GM19463 (cell line): ENCODE data around the gene PSENEN.
"Not testable (repeated sequence)": the region's sequence is repeated elsewhere in the genome, so short reads cannot be mapped to it uniquely, and the experiment has no call there.

Experiments
- ATAC-seq: cut with Tn5 transposase; IDR thresholded peaks from one replicate; pipeline ENCODE4 v1.9.1; 2021; ENCODE audit warnings: mild to moderate bottlenecking, moderate library complexity; ENCODE audit not compliant: unreplicated experiment

Gene PSENEN

GRCh38 chr19:35787227-35787799, 41.9 kb downstream of the PSENEN start:
- no peak for ATAC-seq

- ATAC-seq, result no peak
Measured at GRCh38 chr19:35788205-35788960, 42.9 kb downstream of the PSENEN start.

- no peak for ATAC-seq
Measured at GRCh38 chr19:35789195-35789977, 43.9 kb downstream of the PSENEN start.

- ATAC-seq, result no peak
Measured at GRCh38 chr19:35789978-35790944, 44.8 kb downstream of the PSENEN start.

- no peak for ATAC-seq
Measured at GRCh38 chr19:35790981-35791813, 45.7 kb downstream of the PSENEN start.

GRCh38 chr19:35791814-35792279, 46.4 kb downstream of the PSENEN start:
- no peak for ATAC-seq

GRCh38 chr19:35792312-35792711, 46.9 kb downstream of the PSENEN start:
- no peak for ATAC-seq

- no peak for ATAC-seq
Measured at GRCh38 chr19:35792888-35793287, 47.4 kb downstream of the PSENEN start.

GRCh38 chr19:35793381-35794165, 48.1 kb downstream of the PSENEN start:
- ATAC-seq, result no peak

GRCh38 chr19:35795564-35795963, 50.1 kb downstream of the PSENEN start:
- ATAC-seq, result not testable (repeated sequence)
